Stimulated activated CD4-positive, alpha-beta T cell treated with anti-CD3 and anti-CD28 coated beads, Interleukin-4, amount 100 ng/mL, for 24 hours (primary cell): ENCODE results near the gene CDH16.
"Not testable (repeated sequence)": the region's sequence is repeated elsewhere in the genome, so short reads cannot be mapped to it uniquely, and the experiment has no call there.

Source experiments
- DNase-seq: peaks from one replicate; pipeline ENCODE4 v3.0.0-alpha.2; 2020

The CDH16 gene

DNA sequence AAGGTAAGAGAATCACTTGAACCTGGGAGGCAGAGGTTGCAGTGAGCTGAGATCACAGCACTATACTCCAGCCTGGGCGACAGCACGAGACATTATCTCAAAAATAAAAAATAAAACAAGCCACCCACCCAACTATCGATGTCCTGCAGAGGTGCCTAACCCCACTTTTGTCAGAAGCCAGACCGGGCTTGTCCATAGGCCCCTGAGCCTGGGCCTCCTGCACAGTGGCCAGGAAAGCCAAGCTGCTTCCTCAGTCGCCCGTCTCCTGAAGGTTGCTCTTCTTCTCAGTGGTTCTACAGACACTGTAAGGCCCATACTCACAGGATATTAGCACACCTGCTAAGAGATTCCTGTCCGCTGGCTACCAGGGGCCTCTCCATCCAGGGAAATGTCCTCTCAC is 27.9 kb upstream of the CDH16 start:
- DNase-seq = no peak

DNA sequence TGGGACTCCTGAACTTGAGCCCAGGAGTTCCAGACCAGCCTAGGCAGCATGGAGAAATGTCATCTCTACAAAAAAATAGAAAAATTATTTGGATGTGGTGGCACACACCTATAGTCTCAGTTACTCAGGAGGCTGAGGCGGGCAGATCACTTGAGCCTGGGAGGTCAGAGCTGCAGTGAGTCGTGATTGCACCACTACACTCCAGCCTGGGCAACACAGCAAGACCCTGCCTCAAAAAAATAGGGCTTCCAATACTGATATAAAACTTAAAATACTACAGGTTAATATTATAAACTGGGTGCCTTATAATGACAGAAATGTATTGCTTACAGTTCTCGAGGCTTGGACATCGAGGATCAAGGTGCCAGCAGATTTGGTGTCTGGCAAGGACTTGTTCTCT is 27.3 kb upstream of the CDH16 start:
- no peak for DNase-seq

DNA sequence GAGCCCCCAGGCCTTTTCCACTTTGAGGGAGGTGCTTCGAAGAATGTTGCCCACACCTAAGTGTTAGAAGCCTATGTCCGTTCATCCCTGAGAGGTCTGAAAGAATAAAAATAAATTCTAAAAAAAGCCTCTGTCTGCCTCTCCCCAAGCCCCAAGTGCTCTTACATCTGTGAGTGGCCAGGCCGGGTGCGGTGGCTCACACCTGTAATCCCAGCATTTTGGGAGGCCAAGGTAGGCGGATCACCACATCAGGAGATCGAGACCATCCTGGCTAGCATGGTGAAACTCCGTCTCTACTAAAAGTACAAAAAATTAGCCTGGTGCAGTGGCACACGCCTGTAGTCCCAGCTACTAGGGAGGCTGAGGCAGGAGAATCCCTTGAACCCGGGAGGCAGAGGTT is 26.3 kb upstream of the CDH16 start:
- not testable (repeated sequence) for DNase-seq

DNA sequence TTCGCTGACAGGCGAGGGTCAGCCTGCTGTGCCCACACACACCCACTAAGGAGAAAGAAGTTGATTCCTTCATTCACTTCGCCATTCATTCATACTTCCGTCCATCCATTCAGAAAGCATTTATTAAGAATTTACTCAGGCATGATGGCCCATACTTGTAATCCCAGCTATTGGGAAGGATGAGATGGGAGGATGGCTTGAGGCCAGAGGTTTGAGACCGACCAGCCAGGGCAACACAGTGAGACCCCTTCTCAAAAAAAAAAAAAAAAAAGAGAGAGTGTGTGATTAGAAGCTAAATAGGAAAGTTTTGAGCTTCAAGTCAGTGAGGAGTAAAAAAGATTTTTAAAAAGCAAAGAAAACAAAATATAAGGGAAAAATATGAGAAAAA is 25.4 kb upstream of the CDH16 start:
- DNase-seq = no peak

DNA sequence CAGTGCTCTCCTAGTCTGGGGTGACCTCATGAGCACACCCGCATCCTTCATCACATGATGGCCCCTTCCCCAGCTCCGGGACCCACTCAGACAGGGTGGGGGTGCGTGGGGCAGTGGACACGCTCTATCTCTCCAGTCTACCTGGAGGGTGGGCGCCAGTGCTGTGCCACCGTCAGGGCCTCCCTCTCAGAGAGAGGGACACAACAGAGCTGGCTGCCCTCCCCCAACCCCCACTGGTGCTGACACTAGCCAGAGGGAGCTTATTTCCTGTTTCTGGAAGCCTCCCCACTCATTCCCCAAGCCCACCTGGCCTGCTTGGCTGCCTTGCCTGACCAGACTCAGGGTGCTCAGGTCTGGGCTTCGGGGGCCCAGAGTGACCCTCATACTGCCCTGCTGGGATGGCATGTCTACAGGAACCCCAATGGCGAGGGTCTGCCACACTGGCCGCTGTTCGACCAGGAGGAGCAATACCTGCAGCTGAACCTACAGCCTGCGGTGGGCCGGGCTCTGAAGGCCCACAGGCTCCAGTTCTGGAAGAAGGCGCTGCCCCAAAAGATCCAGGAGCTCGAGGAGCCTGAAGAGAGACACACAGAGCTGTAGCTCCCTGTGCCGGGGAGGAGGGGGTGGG is 24.9 kb upstream of the CDH16 start:
- no peak for DNase-seq

DNA sequence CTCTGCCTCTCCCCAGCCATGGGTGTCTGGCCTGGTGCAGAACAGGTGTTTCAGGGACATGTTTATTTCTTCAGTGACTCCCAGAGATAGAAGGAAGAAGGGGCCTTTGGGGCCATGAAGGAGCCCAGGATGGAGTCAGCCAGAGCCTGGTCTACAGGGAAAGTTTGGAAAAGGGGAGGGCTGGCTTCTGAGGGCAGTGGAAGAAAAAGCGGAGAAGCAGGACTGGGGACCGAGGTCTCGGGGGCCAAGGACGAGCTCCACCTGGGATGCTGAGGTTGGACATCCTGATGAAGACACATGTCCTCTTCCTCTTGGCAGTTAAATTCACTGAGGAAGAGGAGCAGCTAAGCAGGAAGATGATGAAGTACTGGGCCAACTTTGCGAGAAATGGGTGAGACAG is 24.3 kb upstream of the CDH16 start:
- no peak for DNase-seq

DNA sequence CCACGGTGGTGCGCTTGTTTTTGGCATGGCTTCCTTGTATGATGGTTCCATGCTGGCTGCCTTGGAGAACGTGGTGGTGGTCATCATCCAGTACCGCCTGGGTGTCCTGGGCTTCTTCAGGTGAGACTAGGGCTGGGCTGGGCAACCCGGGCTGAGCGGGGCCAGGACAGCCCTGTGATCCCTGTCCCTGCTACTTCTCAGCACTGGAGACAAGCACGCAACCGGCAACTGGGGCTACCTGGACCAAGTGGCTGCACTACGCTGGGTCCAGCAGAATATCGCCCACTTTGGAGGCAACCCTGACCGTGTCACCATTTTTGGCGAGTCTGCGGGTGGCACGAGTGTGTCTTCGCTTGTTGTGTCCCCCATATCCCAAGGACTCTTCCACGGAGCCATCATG is 21.6 kb upstream of the CDH16 start:
- DNase-seq = no peak

DNA sequence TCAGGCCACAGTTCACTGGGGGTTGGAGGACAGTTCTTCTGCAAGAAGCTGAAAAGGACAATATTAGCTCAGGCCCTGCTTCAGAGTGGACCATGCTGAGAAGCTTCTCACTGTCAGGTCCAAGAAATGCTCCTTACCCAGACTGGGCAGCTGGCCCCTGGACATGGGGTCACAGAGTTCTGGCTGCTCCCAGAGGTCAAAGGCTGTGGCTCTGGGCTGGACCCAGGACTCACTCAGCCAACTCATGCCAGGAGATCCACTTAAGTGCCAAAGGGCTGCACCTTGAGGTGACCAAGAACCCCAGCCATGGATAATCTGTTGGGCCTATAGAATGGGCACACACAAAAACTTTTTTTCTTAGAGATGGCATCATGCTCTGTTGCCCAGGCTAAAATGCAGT is 20.7 kb upstream of the CDH16 start:
- DNase-seq = no peak

DNA sequence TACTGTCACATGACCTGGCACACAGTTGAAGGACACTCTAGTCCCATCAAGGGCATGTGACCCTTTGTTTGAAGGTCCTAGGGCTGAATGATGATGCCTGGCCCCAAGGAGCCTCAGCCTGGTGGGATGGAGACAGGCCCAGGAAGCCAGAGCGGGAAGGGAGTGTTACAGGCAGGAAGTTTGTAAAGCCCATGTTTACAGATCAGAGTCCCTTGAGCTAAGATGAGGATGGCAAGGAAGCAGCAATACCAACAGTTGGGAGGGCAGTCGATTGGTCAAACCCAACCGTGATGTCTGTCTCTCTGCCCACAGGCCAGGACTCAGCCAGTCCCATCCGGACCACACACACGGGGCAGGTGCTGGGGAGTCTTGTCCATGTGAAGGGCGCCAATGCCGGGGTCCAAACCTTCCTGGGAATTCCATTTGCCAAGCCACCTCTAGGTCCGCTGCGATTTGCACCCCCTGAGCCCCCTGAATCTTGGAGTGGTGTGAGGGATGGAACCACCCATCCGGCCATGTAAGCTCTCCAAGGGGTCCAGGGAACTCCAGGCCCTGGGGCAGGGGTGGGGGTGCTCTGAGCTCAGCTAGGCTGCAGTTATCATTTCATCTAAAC is 19.1 kb upstream of the CDH16 start:
- no peak for DNase-seq

DNA sequence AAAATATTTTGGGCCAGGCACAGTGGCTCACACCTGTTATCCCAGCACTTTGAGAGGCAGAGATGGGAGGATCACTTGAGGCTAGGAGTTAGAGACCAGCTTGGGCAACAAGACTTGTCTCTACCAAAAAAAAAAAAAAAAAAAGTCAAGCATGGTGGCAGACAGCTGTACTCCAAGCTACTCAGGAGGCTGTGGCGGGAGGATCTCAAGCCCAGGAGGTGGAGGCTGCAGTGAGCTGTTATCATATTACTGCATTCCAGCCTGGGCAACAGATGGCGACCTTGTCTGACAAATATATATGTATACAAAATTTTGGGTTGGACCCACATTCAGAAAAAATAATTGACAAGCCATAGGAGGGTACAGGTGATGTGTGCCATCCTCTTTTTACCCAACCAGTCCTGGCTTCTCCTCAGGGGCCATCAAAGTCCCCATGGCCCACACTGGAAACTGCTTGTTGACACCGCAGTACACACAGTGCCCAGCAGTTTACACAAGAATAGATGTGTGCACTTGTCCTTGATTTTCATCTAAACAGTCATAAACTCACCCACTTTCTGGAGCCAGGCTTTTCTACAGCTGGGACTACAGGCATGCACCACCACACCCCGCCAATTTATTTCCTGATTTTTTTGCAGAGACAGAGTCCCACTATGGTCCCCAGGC is 18.3 kb upstream of the CDH16 start:
- DNase-seq = no peak

DNA sequence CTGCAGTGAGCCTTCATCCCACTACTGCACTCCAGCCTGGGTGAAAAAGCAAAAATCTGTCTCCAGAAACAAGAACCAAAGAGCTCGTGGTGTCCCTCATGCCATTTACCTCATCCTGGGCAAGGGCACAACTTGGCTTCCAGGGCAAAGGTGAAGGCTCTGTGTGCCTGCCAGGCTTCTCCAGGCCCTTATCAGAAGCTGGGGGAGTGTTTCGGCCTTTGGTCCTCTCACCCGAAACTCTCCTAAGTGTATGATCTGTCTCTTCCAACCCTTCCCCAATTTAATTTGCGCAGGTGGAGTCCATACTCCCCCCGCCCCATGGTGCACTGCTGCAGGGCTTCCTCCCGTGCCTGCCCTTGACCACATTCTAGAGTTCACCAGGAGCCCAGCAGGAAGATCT is 17.8 kb upstream of the CDH16 start:
- no peak for DNase-seq

DNA sequence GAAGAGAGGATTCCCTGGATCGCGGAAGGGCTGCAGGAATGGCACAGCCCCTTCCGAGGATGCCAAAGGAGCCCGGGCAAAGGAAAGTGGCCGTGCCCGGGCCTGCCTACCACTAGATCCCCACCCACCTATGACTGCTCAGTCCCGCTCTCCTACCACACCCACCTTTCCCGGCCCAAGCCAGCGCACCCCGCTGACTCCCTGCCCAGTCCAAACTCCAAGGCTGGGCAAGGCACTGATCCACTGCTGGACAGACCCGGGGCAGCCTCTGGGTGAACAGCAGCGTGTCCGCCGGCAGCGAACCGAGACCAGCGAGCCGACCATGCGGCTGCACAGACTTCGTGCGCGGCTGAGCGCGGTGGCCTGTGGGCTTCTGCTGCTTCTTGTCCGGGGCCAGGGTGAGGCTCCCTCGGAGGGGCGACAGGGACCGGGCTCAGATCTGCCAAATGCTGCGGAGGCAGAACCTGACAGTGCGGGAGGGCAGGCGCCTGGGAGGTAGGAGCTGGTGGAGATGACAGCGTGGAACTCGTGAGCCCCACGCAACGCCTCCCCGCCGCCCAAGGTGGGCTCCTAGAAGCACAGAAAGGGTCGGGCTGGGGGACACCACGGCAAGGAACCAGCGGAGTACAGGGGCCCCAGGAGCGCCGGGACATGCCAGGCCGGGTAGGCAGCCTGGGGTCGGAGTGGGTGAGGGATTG is 16.8 kb upstream of the CDH16 start, which contains the start of gene CES2:
CES2 (plus strand) TSS at position 203 of the 698 bp plus-strand sequence; CDS start at position 323, 120 bp downstream.
- no peak for DNase-seq

DNA sequence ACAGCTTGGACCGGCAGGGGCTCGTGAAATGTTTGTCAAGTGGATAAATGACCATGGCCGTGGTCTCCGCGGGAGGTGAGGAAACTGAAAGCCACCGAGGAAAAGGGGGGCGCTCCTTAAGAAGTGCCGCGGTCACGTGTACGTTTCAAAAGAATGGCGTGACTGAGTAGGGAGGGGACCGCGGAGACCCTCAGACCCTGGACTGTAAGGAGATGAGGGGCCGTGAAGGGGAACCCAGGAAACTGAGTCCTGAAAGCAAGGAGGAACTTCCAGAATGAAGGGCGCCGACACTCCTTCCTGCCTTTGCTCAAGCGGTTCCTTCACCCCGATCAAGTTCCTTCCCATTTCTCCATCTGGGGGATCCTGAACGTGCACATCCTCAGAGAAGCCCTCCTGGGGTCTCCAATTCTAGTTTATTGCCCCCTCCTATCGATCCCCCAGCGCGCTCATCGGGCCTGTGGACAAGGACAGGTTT is 16.2 kb upstream of the CDH16 start:
- not testable (repeated sequence) for DNase-seq

DNA sequence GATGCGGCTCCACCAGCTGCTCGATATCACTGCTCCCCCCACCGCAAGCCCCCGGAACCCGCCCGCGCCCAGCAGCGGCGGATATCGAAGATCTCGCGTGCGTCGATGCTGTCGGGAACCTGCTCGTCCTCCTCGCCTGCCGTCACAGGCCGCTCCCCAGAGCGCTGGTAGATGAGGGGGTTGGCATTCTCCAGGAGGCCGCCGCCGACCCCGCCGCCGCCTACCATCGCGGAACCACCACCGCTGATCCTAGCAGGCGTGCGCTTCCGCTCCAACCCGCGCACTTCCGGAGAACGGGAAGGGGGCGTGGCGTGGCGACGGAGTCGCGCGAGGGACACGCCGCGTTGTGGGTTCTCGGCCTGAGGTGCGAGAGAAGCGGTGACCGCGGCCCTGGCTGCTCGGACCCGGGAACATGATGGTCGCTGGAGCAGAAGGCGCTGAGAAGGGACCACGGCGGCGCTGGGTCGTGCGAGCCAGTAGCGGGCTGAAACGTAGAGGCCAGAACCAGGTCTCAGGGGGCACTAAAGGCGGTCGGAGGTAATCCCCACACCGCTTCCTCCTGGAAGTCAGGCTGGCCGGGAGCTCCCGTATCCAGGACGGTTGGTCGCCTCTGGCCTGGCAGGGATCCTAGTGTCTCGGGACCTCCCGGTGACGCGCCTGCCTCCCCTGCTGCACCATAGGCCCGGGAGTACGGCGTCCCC is 15.6 kb upstream of the CDH16 start, which contains the start of gene CIAO2B:
CIAO2B (minus strand) TSS at position 265 of the 701 bp plus-strand sequence; CDS start at position 227, 38 bp downstream.
- DNase-seq = peak; percentile 89

DNA sequence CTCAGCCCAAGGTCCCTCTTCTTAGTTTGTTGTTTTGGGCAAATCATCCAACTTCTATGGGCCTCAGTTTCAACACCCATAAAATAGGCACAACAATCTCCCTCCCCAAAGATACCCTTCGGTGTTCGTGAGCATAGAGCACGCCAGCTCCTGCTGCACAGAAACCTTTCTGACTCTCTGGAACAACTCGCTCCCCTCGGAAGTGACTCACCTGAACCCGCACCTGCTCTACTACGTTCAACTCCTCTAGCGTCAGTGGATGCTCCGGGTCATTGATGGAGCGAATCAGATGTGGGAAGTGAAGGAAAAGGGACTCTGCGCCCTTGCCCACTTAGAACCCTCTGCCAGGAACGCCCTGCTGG is 15.1 kb upstream of the CDH16 start:
- peak; percentile 65 for DNase-seq

DNA sequence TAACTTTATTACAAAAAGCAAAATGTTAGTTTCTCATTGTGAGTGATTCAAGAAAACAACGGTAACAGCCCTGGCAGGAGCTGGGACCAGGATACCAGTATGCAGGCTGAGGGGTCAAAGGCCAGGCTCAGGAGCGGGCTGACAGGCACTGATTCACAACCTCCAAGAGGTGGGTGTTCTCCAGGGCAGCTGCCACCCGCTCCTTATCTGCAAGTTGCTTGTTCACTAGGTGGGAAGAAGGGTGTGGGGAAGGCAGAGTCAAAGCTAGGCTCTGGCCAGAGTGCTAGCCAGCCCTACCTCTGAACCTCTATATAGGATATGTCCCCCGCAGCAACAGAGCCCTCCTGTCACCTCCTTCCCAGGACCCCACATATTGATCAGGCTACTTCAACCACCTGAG is 13.4 kb upstream of the CDH16 start:
- no peak for DNase-seq

DNA sequence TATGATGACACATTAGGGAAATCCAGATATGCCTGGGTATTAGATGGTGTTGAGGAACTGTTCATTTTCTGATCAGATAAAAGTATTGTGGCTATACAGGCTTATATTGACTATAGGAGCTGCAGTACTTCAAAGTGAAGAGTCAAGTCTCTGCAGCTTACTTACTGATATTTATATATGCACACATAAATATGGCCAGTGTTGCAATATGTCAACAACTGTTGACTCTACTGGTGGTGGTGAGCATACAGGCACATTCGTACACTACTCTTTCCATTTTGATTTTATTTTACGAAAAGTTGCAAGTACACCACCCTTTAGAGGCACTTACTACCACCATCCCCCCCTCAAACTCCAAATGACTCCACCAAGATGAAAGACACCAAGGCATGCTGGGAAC is 13.0 kb upstream of the CDH16 start:
- no peak for DNase-seq

DNA sequence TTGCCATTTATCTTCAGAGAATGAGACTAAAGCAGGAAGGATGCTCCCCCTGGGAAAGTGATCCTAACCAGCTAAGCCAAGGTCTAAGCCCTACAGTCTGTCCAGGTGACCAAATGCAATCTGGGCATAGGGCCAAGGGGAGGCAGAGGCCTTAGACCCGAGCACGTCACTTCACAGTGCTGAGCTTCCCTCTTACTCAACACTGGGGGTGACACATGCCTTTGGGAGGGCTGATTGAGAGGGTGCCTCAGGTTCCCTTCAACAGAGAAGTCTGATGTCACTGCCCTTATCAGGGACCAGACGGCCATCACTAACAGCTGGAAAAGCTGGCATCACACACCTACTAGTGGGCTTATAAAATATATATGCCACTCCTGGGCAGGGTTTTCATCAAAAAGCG is 11.5 kb upstream of the CDH16 start:
- DNase-seq = no peak

DNA sequence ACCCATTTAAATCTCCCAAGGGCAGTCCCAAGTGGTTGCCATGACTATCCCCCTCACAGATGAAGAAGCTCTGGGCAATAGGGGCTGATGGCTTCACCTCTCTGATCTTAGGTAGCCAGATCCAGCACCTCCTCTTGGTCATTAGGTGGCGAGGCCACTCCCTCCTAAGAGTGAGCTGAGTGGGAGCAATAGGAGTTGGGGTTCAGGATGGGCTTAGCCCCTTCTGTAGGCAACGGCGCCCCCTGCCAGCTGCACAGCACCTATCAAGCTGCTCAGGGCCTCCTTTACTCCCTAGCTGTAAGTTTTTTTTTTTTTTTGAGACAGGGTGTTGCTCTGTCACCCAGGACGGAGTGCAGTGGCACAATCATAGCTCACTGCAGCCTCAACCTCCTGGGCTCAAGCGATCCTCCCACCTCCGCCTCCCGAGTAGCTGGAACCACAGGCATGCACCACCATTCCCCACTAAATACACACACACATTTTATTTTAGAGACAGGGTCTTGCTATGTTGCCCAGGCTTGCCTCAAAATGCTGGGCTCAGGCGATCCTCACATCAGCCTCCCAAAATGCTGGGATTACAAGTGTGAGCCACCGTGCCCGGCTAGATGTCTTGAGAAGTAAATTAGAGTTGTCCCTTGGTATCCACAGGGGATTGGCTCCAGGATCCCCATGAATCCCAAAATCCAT is 10.2 kb upstream of the CDH16 start:
- no peak for DNase-seq

DNA sequence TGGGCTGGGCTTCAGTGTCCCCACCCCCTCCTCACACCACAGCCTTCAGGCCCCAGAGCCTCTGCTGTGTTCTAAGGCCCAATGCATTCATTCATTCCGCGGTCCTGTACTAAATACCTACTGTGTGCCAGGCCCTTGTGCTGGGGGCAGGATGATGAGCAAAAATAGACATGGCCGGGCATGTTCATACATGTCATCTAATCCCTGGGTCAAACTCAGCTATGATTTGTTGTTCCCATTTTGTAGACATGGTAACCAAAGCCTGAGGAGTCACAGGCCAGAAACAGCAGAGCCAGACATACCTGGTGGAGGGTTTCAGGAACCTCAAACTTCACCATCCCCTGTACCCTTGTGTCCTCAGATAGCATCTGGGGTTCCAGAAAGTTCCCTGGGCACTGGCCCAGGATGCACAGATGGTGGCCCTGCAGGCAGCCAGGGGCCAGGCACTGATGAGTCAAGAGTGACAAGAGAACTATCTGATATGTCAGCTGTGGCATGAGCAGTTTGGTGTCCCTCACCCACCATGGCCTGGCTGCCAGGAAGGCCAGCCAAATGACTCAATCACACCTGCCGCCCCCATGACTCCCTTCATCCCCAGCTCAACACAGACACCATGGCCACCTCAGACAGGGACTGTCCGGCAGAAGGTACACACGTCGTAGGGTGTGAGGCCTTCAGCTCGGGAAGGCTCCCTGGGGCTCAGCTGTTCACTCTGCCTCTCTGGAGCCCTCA is 9.4 kb upstream of the CDH16 start:
- no peak for DNase-seq

DNA sequence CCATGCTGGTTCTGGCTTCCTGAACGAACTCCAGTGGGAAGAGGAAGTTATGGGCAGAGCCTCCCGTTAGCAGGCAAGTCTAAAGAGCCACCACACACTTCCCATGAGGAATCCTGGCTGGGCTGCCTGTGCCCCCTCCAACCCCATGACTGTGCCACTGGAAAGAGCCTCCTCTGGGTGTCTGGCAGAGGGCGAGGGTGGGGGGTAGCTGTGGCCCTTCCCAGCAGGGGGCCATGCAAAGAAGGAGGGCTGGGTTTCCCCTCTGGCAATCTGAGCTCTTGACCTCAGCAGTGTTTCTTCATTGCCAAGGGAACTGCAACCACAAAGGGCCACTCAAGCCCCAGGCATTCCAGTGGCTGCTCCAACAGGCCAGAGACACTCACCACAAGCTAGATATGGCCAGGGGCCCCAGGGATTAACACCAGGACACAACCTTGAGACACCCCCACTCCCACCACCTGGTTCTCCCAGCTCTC is 8.3 kb upstream of the CDH16 start:
- no peak for DNase-seq
